ENCODE results near the gene SUPT3H. TPM values are rescaled to one million over a fixed set of nuclear protein-coding genes. Genes with fewer than 3 reads are reported as not detected.

The SUPT3H gene
- total and polyA plus RNA-seq, 12 donors = 10.0 to 56.2 (median 16.6) TPM

DNA sequence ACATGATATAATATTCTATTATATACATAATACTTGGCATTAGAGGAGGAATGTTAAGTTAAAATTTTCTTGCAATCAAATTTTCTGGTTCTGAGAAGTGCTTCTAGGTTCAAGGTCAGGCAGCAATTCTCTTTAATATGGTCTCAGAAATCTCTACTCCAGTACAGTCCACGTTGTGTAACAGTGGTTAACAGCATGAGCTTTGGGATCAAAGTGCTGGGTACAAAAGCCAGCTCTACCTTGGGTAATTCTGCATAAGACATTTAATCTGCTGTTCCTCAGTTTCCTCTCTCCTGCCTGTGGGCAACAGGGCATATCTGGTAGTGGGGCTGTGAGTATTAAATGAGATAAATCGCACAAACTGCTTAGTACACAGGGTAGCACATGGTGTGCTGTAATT is 552.5 kb downstream of the SUPT3H start:
- H3K9me3 ChIP-seq (replicated peaks in 1 of 3) = no peaks in the 10 kb centered on the region
- peaks cover 0 to 12% of the 10 kb centered on the region in 2 donors for H3K4me1 ChIP-seq (replicated peaks in 1 of 2)
- intact Hi-C loops (cut with DNase I) = no loop called here
- no peak for DNase-seq
- H3K27me3 ChIP-seq = no peaks in the 10 kb centered on the region
- TF ChIP-seq CTCF (IDR thresholded peaks at IDR 0.05) (no peak), POLR2A (IDR thresholded peaks at IDR 0.05) (no peak)
- H3K4me3 ChIP-seq = no peak overlapping the region
- 73 to 88% (median 83%) methylated on average over 2 of the region's 2 CpGs for WGBS, 4 donors
- H3K36me3 ChIP-seq (replicated peaks in 1 of 2) = no peaks in the 10 kb centered on the region
- H3K27ac ChIP-seq = no peak overlapping the region

GRCh38 chr6:44824567-44824966 is 553.2 kb downstream of the SUPT3H start:
- Histone ChIP-seq H3K27me3 (no peaks in the 10 kb centered on the region), H3K9me3 (replicated peaks in 1 of 3) (no peaks in the 10 kb centered on the region), H3K4me1 (replicated peaks in 1 of 2) (peaks cover 0 to 12% of the 10 kb centered on the region in 2 donors), H3K36me3 (replicated peaks in 1 of 2) (no peaks in the 10 kb centered on the region), H3K4me3 (no peak overlapping the region), H3K27ac (no peak overlapping the region)
- intact Hi-C loops (cut with DNase I) = no loop called here
- DNase-seq = no peak
- TF ChIP-seq POLR2A (IDR thresholded peaks at IDR 0.05) = no peak
- TF ChIP-seq CTCF (IDR thresholded peaks at IDR 0.05) = no peak

- no peak for DNase-seq
- Histone ChIP-seq H3K27me3 (no peaks in the 10 kb centered on the region), H3K4me3 (no peak overlapping the region), H3K27ac (no peak overlapping the region), H3K9me3 (replicated peaks in 1 of 3) (no peaks in the 10 kb centered on the region), H3K36me3 (replicated peaks in 1 of 2) (no peaks in the 10 kb centered on the region), H3K4me1 (replicated peaks in 1 of 2) (no peaks in the 10 kb centered on the region)
- TF ChIP-seq CTCF (IDR thresholded peaks at IDR 0.05) (no peak), POLR2A (IDR thresholded peaks at IDR 0.05) (no peak)
- intact Hi-C loops (cut with DNase I) = no loop called here
- 77 to 98% (median 98%) methylated on average over 3 of the region's 3 CpGs for WGBS, 4 donors
These were observed 557.0 kb downstream of the SUPT3H start for GRCh38 chr6:44820759-44821158.

GRCh38 chr6:44820321-44820720 is 557.4 kb downstream of the SUPT3H start:
- no peak for DNase-seq
- H3K9me3 ChIP-seq (replicated peaks in 1 of 3) = no peaks in the 10 kb centered on the region
- no peak overlapping the region for H3K27ac ChIP-seq
- no peaks in the 10 kb centered on the region for H3K36me3 ChIP-seq (replicated peaks in 1 of 2)
- TF ChIP-seq POLR2A (IDR thresholded peaks at IDR 0.05) (no peak), CTCF (IDR thresholded peaks at IDR 0.05) (no peak)
- no peaks in the 10 kb centered on the region for H3K4me1 ChIP-seq (replicated peaks in 1 of 2)
- no peak overlapping the region for H3K4me3 ChIP-seq
- no peaks in the 10 kb centered on the region for H3K27me3 ChIP-seq
- intact Hi-C loops (cut with DNase I) = no loop called here
- 71 to 88% (median 80%) methylated on average over 2 of the region's 2 CpGs for WGBS, 4 donors
